Large intestine (tissue), 3 donors: ENCODE measurements around the gene TLE4. TPM values are rescaled to one million over a fixed set of nuclear protein-coding genes. Genes with fewer than 3 reads are reported as not detected.
A peak's percentile ranks its signal among the peaks of the same experiment; 100 is the strongest.

Source experiments
- DNase-seq, 2 donors: peaks; one replicate each; pipeline versions ENCODE4 v3.0.0 to v3.0.0-alpha.2; 2013
- H3K27ac ChIP-seq: one replicate; pipeline ENCODE4 v1.5.1; 2013; ENCODE audit warnings: low read length
- H3K27me3 ChIP-seq: 2 replicates; pipeline ENCODE4 v1.6.1; 2013; ENCODE audit warnings: low read length; ENCODE audit not compliant: control insufficient read depth, insufficient read depth
- H3K36me3 ChIP-seq: 2 replicates; pipeline ENCODE4 v1.6.1; 2013; ENCODE audit warnings: low read length; ENCODE audit not compliant: control insufficient read depth, insufficient read depth
- H3K4me1 ChIP-seq: one replicate; pipeline ENCODE4 v1.6.1; 2013; ENCODE audit warnings: low read length; ENCODE audit not compliant: control insufficient read depth, insufficient read depth
- H3K4me3 ChIP-seq: one replicate; pipeline ENCODE4 v1.5.1; 2013; ENCODE audit warnings: low read length
- H3K9me3 ChIP-seq: one replicate; pipeline ENCODE4 v1.6.1; 2013; ENCODE audit warnings: mild to moderate bottlenecking, low read depth, low read length, moderate library complexity; ENCODE audit not compliant: control insufficient read depth
- WGBS: methylation state at CpG from one replicate; pipeline ENCODE4 v1.1.5; 2013; ENCODE audit warnings: low lambda C conversion rate; ENCODE audit not compliant: insufficient coverage; 5-methylcytosine and 5-hydroxymethylcytosine counted together
- polyA plus RNA-seq: library from polyadenylated mRNA; unstranded; fragments of 120-200 nt; gene quantifications from one replicate; pipeline ENCODE4 v1.2.1, GENCODE V29; 2013

Gene TLE4
- polyA plus RNA-seq, 1 donor, result 33.3 TPM

DNA sequence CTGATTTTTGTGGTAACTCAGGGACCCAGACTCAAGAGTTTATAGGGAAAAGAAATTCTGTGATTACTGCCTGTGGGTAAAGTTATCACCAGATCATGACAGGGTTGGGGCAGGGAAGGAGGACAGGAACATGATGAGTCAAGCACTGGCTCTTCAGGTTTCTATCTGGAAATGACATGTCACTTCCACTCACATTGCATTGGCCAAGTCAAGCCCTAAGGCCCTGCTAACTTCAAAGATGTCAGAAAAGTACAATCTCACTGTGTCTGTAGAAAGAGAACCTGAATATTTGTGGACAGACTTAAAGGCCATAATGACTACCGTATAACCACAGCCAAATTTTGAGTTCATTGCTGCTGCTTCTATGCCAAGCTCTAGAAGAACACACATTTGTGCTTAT lies 187.7 kb downstream of the TLE4 start:
- no peaks in the 10 kb centered on the region for H3K36me3 ChIP-seq
- DNase-seq, result no peak
- 100% methylated on average over 1 of the region's 1 CpG for WGBS

DNA sequence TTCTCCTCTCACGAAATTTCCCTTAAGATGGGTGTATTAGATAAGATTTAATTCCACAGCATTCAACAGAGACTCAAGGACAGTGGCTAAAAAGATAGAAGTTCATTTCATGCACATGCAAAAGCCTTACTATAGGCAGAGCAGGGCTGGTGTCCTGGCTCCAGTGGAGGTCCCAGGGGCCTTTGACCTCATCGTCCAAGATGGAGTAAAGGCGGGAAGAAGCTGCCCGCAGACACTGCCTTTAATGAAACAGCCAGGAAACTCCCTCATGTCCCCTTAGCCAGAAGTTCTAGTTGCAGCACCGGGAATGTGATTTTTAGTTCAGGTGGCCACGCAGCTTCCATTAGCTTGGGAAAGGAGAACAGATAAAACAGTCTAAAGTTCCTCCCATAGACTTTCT lies 190.3 kb downstream of the TLE4 start:
- DNase-seq, result no peak
- WGBS, result no CpG with 5 or more reads among the region's 6 CpGs
- Histone ChIP-seq H3K4me1 (no peaks in the 10 kb centered on the region), H3K4me3 (no peak overlapping the region), H3K27ac (no peak overlapping the region), H3K27me3 (no peaks in the 10 kb centered on the region), H3K36me3 (no peaks in the 10 kb centered on the region), H3K9me3 (no peaks in the 10 kb centered on the region)

More for the DNA sequence above, 187.7 kb downstream of the TLE4 start:
- Histone ChIP-seq H3K4me1 (no peaks in the 10 kb centered on the region), H3K27ac (no peak overlapping the region), H3K9me3 (no peaks in the 10 kb centered on the region), H3K4me3 (no peak overlapping the region), H3K27me3 (no peaks in the 10 kb centered on the region)

DNA sequence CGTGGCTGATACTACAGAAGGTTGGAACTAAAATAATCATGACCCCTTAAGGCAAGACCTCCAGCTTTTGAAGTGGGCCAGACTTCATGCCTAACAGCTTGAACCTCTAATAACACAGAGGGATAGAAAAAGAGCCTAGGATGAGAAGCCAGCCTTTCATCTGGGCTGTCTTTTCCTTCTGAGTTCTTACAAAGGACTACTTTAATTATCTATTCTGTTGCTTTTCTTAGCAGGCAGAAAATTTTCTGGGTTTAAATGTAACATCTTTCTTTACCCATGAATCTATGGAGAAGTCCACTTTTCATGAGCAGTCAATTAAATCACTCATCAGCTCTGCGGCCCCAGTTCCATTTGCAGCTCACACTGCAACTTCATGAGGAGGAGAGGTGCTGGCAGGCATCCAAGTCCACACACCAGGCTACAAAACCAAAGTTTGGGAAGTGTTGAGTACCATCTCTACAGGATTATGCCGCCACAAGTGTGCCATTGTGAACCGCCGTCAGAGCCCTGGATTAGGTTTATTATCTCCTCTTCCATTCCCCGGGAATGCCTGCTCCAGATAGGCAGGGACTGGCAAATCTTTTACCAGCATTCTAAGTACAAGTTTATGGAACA lies 192.0 kb downstream of the TLE4 start:
- H3K27me3 ChIP-seq, result no peaks in the 10 kb centered on the region
- no peaks in the 10 kb centered on the region for H3K4me1 ChIP-seq
- no peaks in the 10 kb centered on the region for H3K9me3 ChIP-seq
- DNase-seq, result no peak
- no CpG with 5 or more reads among the region's 6 CpGs for WGBS
- no peaks in the 10 kb centered on the region for H3K36me3 ChIP-seq
- H3K27ac ChIP-seq, result no peak overlapping the region
- H3K4me3 ChIP-seq, result no peak overlapping the region

DNA sequence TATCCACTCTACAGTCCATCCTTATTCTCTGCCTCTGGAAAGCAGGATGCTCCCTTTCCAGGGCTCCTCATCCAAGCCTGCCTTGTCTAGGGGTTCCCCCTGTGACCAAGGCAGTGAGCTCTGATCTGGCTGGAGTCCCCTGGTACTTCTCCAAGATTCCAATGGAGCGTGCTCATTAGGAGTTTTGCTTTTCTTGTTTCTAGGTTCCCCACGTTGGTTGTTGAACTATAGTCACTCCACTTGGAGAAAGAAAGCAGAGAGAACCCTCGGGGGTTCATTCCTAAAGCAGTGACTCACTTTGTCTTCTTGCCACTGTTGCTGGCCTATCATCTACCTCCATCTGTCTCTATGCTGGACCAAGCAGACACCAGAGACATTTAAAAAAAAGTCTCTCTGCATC lies 192.6 kb downstream of the TLE4 start:
- peak; percentile 5 to 32 for DNase-seq
- Histone ChIP-seq H3K27me3 (no peaks in the 10 kb centered on the region), H3K4me3 (no peak overlapping the region), H3K9me3 (no peaks in the 10 kb centered on the region), H3K27ac (no peak overlapping the region), H3K4me1 (no peaks in the 10 kb centered on the region), H3K36me3 (no peaks in the 10 kb centered on the region)
- WGBS, result no CpG with 5 or more reads among the region's 3 CpGs

DNA sequence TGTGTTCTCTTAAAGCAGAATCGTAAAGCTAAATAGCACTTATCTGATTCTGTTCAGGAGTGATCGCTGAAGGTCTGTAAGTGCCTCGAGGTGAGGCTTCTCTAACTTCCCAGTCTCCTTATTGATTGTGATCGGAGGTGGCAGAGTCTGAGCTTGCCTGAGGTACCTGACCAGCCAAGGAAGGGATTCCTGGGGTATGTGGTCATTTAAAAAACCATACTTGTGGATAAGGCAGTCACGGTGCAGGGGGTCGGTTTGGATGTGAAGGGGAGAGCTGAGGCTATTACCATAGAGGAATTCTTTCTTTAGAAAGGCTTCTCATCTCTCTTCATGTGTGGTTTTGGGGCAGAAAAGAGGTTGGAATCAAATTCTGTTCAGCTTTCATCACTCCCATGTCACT lies 193.7 kb downstream of the TLE4 start:
- H3K9me3 ChIP-seq, result no peaks in the 10 kb centered on the region
- H3K27me3 ChIP-seq, result no peaks in the 10 kb centered on the region
- no peaks in the 10 kb centered on the region for H3K4me1 ChIP-seq
- DNase-seq, result no peak
- H3K4me3 ChIP-seq, result no peak overlapping the region
- WGBS, result no CpG with 5 or more reads among the region's 6 CpGs
- H3K27ac ChIP-seq, result no peak overlapping the region
- H3K36me3 ChIP-seq, result no peaks in the 10 kb centered on the region

DNA sequence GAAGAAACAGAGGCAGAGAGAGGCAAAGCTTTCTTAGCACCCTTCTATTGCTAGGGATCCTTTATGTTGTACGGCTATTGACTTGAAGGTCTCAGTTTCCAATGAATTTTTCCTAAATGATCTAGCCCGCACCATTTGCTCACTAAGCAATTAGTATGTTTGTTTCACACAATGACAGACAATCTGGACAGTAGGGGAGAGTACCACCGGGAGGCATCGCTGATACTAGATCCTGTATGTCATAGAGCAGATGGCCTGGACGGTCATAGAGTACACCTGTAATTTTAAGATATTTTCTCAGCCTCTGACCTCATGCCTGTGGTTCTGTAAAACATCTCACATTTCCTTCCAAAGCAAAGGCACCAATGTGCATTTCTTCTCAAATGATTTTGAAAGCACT lies 194.3 kb downstream of the TLE4 start:
- no peak overlapping the region for H3K4me3 ChIP-seq
- WGBS, result no CpG with 5 or more reads among the region's 5 CpGs
- no peaks in the 10 kb centered on the region for H3K27me3 ChIP-seq
- H3K4me1 ChIP-seq, result no peaks in the 10 kb centered on the region
- DNase-seq, result no peak
- H3K27ac ChIP-seq, result no peak overlapping the region
- no peaks in the 10 kb centered on the region for H3K9me3 ChIP-seq
- H3K36me3 ChIP-seq, result no peaks in the 10 kb centered on the region

DNA sequence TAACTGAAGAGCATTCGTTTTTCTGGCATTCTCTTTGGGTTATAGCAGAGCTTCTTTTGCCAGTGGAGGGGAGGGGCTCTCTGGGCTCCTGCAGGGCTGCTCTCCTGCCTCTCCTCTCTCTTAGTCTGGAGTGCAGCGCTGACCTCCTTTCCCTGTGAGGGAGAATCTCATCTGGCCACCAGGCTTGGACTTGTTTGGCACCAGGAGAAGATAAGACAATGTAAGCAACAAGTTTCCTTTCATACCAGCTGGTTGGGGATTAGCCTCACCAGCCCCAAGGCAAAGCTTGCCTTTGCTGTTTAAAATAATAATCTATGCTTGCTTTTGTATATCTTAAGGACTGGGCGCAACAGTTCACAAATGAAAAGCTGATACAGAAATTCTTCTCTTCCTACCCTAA lies 196.4 kb downstream of the TLE4 start:
- H3K27me3 ChIP-seq, result no peaks in the 10 kb centered on the region
- H3K4me3 ChIP-seq, result no peak overlapping the region
- H3K27ac ChIP-seq, result no peak overlapping the region
- no peaks in the 10 kb centered on the region for H3K9me3 ChIP-seq
- WGBS, result 83% methylated on average over 1 of the region's 3 CpGs
- DNase-seq, result no peak
- H3K4me1 ChIP-seq, result no peaks in the 10 kb centered on the region
- no peaks in the 10 kb centered on the region for H3K36me3 ChIP-seq

DNA sequence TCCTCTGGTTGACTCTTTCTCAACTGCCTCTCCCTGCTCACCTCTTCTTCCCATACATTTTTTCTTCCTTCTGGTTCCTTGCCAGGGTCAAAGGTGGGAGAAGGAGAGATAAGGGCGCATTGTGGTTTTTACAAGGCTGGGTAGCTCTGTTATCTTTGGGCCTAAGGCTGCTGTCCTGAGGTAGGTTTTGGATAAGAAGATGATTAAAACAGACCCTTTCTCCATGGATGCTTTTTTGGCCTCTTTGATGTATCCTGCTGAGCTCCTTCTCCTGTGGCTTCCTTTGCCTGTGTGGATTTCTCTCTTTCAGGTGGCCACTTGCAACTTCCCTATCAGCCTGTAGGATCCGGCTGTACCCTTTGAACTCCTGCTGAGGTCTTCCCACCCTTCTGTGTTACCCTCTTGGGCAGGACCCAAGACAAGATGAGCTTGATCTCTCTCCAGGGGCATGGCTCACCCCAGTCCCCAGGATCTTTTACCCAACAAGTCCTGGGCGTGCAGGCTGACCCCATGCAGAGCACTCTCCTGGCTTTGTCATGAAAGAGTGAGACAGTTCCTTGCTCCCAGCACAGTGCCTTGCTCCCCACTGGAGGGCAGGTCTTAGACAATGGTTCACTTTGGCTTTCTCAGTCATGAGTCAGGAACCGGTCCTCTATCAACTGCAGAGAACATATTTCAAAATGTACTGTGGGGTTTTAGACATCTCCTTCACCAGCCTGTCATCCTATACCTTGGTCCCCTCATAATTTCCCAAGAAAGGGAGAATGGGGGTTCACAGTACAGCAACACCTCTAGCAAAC lies 197.9 kb downstream of the TLE4 start:
- no peaks in the 10 kb centered on the region for H3K36me3 ChIP-seq
- H3K4me3 ChIP-seq, result no peak overlapping the region
- no peak overlapping the region for H3K27ac ChIP-seq
- no peaks in the 10 kb centered on the region for H3K27me3 ChIP-seq
- no peaks in the 10 kb centered on the region for H3K9me3 ChIP-seq
- WGBS, result no CpG with 5 or more reads among the region's 4 CpGs
- DNase-seq, result no peak
- H3K4me1 ChIP-seq, result no peaks in the 10 kb centered on the region

DNA sequence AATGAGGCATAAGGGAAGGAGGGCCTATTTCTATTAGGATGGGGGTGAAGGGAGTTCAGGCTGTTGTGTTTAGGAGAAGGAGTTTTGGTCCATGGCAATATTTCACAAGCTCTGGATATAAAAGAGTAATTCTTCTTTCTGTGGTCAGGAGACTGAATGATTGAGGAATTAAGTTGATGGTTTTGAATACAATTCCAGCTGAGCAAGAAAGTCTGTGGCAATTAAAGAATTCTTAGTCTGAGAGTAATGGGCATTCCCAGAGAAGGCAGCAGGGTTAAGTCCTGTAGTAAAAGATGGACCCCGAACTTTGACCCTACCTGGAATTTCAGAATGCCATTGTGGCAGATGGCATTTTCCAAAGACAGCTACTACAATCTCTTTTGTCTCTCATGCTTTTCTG lies 202.6 kb downstream of the TLE4 start:
- H3K9me3 ChIP-seq, result no peaks in the 10 kb centered on the region
- no peaks in the 10 kb centered on the region for H3K27me3 ChIP-seq
- no peak overlapping the region for H3K27ac ChIP-seq
- WGBS, result no CpG with 5 or more reads among the region's 1 CpG
- H3K4me1 ChIP-seq, result no peaks in the 10 kb centered on the region
- no peak for DNase-seq
- H3K4me3 ChIP-seq, result no peak overlapping the region
- H3K36me3 ChIP-seq, result no peaks in the 10 kb centered on the region
